ENCODE measurements around the gene ACE. TPM values are rescaled to one million over a fixed set of nuclear protein-coding genes. Genes with fewer than 3 reads are reported as not detected.
A peak's percentile ranks its signal among the peaks of the same experiment; 100 is the strongest.

Gene ACE
- total and polyA plus RNA-seq, 2 experiments from 2014 or later = 0.82 to 9.1 TPM

GRCh38 chr17:63543822-63544420, 67.1 kb downstream of the ACE start:
- DNase-seq (ENCODE audit: low spot score) = no peak

More at GRCh38 chr17:63543822-63544420, 67.1 kb downstream of the ACE start:
- H3K9me2 ChIP-seq (ENCODE audit: insufficient read depth) = no peaks in the 10 kb centered on the region
- no peak overlapping the region for H3K27ac Mint-ChIP-seq
- H3F3A ChIP-seq (replicated peaks; ENCODE audit: low read depth) = no peaks in the 10 kb centered on the region; the same call in 1 of the 2 replicates
- peak; percentile 11; the same call in 1 of the 3 replicates for ATAC-seq
- TF ChIP-seq STAT1 (IDR thresholded peaks at IDR 0.05; ENCODE audit: unreplicated experiment) = no peak
- no peak for TF ChIP-seq POLR2AphosphoS5 (IDR thresholded peaks at IDR 0.05; ENCODE audit: low read depth)
- no peak for TF ChIP-seq EZH2 (IDR thresholded peaks at IDR 0.05; ENCODE audit: low read depth, unreplicated experiment)
- no peak for TF ChIP-seq ZNF114 (CRISPR knock-in tag; IDR thresholded peaks at IDR 0.05)
- no peak for TF ChIP-seq CREB1 (CRISPR knock-in tag; IDR thresholded peaks at IDR 0.05; ENCODE audit: low read depth)
- no peak for TF ChIP-seq CTCF (conservative IDR thresholded peaks at IDR 0.05; ENCODE audit: low read depth in 2 of 2)
- no peak for TF ChIP-seq ETS1 (IDR thresholded peaks at IDR 0.05)
- TF ChIP-seq REST (IDR thresholded peaks at IDR 0.05; ENCODE audit: unreplicated experiment) = no peak
- TF ChIP-seq ZNF331 (CRISPR knock-in tag; IDR thresholded peaks at IDR 0.05; ENCODE audit: low read depth) = no peak
- no peak for TF ChIP-seq ZNF462 (CRISPR knock-in tag; IDR thresholded peaks at IDR 0.05)
- 0 out of 2 replicates have a peak, but pooled peaks cover 1% of the 10 kb centered on the region for H3K79me2 ChIP-seq (replicated peaks; ENCODE audit: insufficient read depth)
- H3K27ac ChIP-seq (ENCODE audit: low read depth) = no peak overlapping the region
- H3K36me3 Mint-ChIP-seq (ENCODE audit: low read depth) = no peaks in the 10 kb centered on the region; the same call in 1 of the 3 replicates
- no peak overlapping the region for H3K4me2 ChIP-seq
- H3K27me3 ChIP-seq (ENCODE audit: insufficient read depth) = peaks cover 10% of the 10 kb centered on the region
- peaks cover 20% of the 10 kb centered on the region for H3K4me1 Mint-ChIP-seq
- H3K4me1 ChIP-seq (ENCODE audit: insufficient read depth) = peaks cover 6% of the 10 kb centered on the region
- H3K36me3 ChIP-seq (ENCODE audit: insufficient read depth) = no peaks in the 10 kb centered on the region
- H3K4me3 ChIP-seq = no peak overlapping the region
- no peak overlapping the region for H2AFZ ChIP-seq
- peaks cover 19% of the 10 kb centered on the region for H3K27me3 Mint-ChIP-seq (ENCODE audit: insufficient read depth, low read depth, poor library complexity)
- H3K9me3 Mint-ChIP-seq = no peaks in the 10 kb centered on the region
- no peak overlapping the region for H3K4me3 Mint-ChIP-seq
- H4K20me1 ChIP-seq (replicated peaks; ENCODE audit: insufficient read depth) = no peaks in the 10 kb centered on the region
